ENCODE measurements around the gene GPR137C. TPM values are rescaled to one million over a fixed set of nuclear protein-coding genes. Genes with fewer than 3 reads are reported as not detected.

Gene GPR137C
- polyA plus RNA-seq, 1 donor (not counting 4 experiments of a cell fraction or from before 2014, with no cell fraction given), result 0.05 TPM

- Histone ChIP-seq H3K36me3 (ENCODE audit: control insufficient read depth in 2 of 2, extremely low read depth in 1 of 2, insufficient read depth in 2 of 2, low read length in 2 of 2) (no peaks in the 10 kb centered on the region), H3K79me2 (ENCODE audit: control insufficient read depth, insufficient read depth, low read length) (no peaks in the 10 kb centered on the region), H3K27me3 (ENCODE audit: control insufficient read depth, extremely low read depth, insufficient read depth, low read length) (no peaks in the 10 kb centered on the region), H3K4me3 (ENCODE audit: control insufficient read depth in 2 of 3, extremely low read depth in 1 of 3, insufficient read depth in 2 of 3, low read depth in 1 of 3, low read length in 3 of 3) (no peak overlapping the region), H3K4me1 (ENCODE audit: control insufficient read depth, extremely low read depth, insufficient read depth, low read length) (no peaks in the 10 kb centered on the region), H3K9ac (ENCODE audit: control insufficient read depth, extremely low read depth, insufficient read depth, low read length) (no peak overlapping the region), H2AFZ (ENCODE audit: control insufficient read depth, low read length) (no peak overlapping the region), H3K4me2 (ENCODE audit: control insufficient read depth, extremely low read depth, insufficient read depth, low read depth, low read length) (no peak overlapping the region), H3K9me3 (ENCODE audit: control insufficient read depth, low read depth, low read length) (no peaks in the 10 kb centered on the region), H3K27ac (ENCODE audit: control insufficient read depth, insufficient read depth, low read length) (no peak overlapping the region), H4K20me1 (ENCODE audit: control insufficient read depth, extremely low read depth, insufficient read depth, low read length) (no peaks in the 10 kb centered on the region), H3K9me1 (ENCODE audit: control insufficient read depth, extremely low read depth, insufficient read depth, low read length) (no peaks in the 10 kb centered on the region)
- no peak for FAIRE-seq
- no peak for TF ChIP-seq CTCF (optimal IDR thresholded peaks at IDR 0.05 in 1 of 3, IDR thresholded peaks at IDR 0.05 in 1 of 3, conservative IDR thresholded peaks at IDR 0.05 in 1 of 3; ENCODE audit: extremely low read depth in 1 of 3, insufficient read depth in 2 of 3, low read length in 3 of 3)
- TF ChIP-seq EZH2 (IDR thresholded peaks at IDR 0.05; ENCODE audit: low read length), result no peak
- dilution Hi-C loops (cut with MboI; ENCODE audit: extremely low pct_ligation_motif_present, low sequenced_read_pairs), result no loop called here
- no peak for DNase-seq (ENCODE audit: low read depth, low spot score)
Observed at GRCh38 chr14:52538623-52539022, 14.0 kb upstream of the GPR137C start.

- DNase-seq (ENCODE audit: low read depth, low spot score) (no peak), FAIRE-seq (no peak)
- no peak overlapping the region for H3K4me2 ChIP-seq (ENCODE audit: control insufficient read depth, extremely low read depth, insufficient read depth, low read depth, low read length)
- H3K9me1 ChIP-seq (ENCODE audit: control insufficient read depth, extremely low read depth, insufficient read depth, low read length), result no peaks in the 10 kb centered on the region
- dilution Hi-C loops (cut with MboI; ENCODE audit: extremely low pct_ligation_motif_present, low sequenced_read_pairs), result no loop called here
- H4K20me1 ChIP-seq (ENCODE audit: control insufficient read depth, extremely low read depth, insufficient read depth, low read length), result no peaks in the 10 kb centered on the region
- H3K27ac ChIP-seq (ENCODE audit: control insufficient read depth, insufficient read depth, low read length), result no peak overlapping the region
- no peak overlapping the region for H2AFZ ChIP-seq (ENCODE audit: control insufficient read depth, low read length)
- H3K4me1 ChIP-seq (ENCODE audit: control insufficient read depth, extremely low read depth, insufficient read depth, low read length), result no peaks in the 10 kb centered on the region
- TF ChIP-seq EZH2 (IDR thresholded peaks at IDR 0.05; ENCODE audit: low read length) (no peak), CTCF (optimal IDR thresholded peaks at IDR 0.05 in 1 of 3, IDR thresholded peaks at IDR 0.05 in 1 of 3, conservative IDR thresholded peaks at IDR 0.05 in 1 of 3; ENCODE audit: extremely low read depth in 1 of 3, insufficient read depth in 2 of 3, low read length in 3 of 3) (no peak)
- no peaks in the 10 kb centered on the region for H3K27me3 ChIP-seq (ENCODE audit: control insufficient read depth, extremely low read depth, insufficient read depth, low read length)
- no peak overlapping the region for H3K4me3 ChIP-seq (ENCODE audit: control insufficient read depth in 2 of 3, extremely low read depth in 1 of 3, insufficient read depth in 2 of 3, low read depth in 1 of 3, low read length in 3 of 3)
- H3K79me2 ChIP-seq (ENCODE audit: control insufficient read depth, insufficient read depth, low read length), result no peaks in the 10 kb centered on the region
- no peak overlapping the region for H3K9ac ChIP-seq (ENCODE audit: control insufficient read depth, extremely low read depth, insufficient read depth, low read length)
- no peaks in the 10 kb centered on the region for H3K9me3 ChIP-seq (ENCODE audit: control insufficient read depth, low read depth, low read length)
- no peaks in the 10 kb centered on the region for H3K36me3 ChIP-seq (ENCODE audit: control insufficient read depth in 2 of 2, extremely low read depth in 1 of 2, insufficient read depth in 2 of 2, low read length in 2 of 2)
Observed at GRCh38 chr14:52545584-52546317, 6.9 kb upstream of the GPR137C start.

All from keratinocyte (primary cell).